H54 (cell line): ENCODE results near the gene GDF10.

Experiments used
- DNase-seq: peaks from one replicate; pipeline ENCODE4 v3.0.0; 2011; ENCODE audit warnings: low spot score, mixed read lengths; ENCODE audit not compliant: insufficient read length
- FAIRE-seq: peaks from 3 replicates; lab custom pipeline; 2011; peaks lifted over from hg19 to GRCh38; lab: Jason Lieb, UNC
- POLR2A ChIP-seq: IDR thresholded peaks from 2 replicates; pipeline ENCODE4 v1.6.1; 2011; ENCODE audit warnings: low read depth, mild to moderate bottlenecking, low read length

GDF10 gene

DNA sequence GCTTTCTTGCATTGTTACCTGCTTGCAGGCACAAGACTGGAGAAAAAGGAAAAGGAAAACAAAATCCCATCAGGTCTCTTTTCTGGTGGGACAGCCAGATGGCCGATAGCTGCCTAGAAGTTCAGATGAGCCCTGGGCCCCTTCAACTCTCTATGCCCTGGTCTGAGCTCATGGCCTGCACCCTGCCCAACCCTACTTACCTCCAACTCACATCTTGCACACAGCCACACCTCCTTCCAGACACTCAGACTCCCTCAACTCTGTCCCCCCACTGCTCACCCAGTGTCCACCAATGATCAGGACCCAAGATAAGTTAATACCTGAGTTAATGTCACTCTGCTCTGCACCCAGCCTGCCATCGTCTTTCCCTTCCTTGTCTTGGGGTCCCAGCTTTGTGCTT is 59.1 kb downstream of the GDF10 start:
- no peak for DNase-seq
- no peak for TF ChIP-seq POLR2A
- no peak for FAIRE-seq

DNA sequence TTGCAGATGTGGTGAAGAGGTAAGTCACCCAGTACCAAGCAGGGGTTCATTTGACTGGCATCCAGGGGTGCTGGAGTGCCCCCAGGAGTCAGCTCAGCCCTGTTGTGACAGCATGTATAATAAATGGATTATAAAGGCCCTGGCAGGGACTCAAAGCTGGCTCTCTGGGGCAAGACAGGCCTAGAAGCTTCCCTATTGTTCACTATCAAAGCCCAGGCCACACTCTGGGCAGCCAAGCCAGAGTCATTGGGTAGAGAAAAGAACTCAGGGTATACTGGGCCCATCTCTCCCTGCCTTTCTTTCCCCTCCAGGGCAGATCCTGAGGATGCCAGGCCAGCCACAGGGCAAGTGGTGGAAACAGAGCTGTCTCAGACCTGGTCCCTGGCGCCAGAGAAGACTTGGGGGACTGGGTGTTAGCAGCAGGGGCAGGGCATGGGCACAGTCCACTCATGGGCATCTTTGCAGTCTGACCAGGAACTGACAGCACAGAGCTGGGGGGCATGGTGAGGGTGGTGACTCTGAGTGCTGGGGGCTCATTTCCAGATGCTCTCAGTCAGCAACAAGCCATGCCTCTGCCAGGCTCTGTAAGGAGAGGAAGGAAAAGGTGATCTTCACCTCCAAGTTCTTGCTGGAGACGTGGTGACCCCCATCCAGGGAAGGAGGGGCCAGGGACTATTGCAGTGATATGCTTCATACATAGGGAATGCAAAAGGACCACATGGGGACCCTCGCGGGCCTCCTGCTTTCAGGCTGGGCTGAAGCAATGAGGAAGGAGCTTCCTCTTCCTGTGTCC is 59.8 kb downstream of the GDF10 start:
- no peak for FAIRE-seq
- no peak for TF ChIP-seq POLR2A

GRCh38 chr10:47360419-47361040 is 60.5 kb downstream of the GDF10 start:
- DNase-seq, result no peak
- TF ChIP-seq POLR2A, result no peak
- FAIRE-seq, result no peak

More for the DNA sequence above, 59.8 kb downstream of the GDF10 start:
- no peak for DNase-seq

DNA sequence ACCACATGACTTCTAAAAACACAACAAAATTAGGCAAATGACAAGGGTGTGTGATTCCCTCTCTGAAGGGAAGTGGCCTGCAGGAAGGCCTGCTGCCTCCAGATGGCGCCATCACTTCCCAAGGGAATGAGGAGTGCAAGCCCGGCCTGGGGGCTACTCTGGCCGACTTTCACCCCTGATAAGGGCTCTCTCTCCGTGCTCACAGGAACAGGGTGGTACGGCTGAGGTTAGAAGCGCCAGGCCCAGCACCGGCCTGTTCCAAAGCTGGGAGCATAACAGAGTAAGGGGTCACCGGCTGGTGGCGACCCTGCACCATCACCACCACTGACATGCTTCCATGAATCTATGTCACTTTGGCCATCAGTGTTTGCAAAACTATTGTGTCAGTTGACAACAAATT is 61.3 kb downstream of the GDF10 start:
- TF ChIP-seq POLR2A, result no peak
- no peak for FAIRE-seq
- peak; percentile 47 for DNase-seq

DNA sequence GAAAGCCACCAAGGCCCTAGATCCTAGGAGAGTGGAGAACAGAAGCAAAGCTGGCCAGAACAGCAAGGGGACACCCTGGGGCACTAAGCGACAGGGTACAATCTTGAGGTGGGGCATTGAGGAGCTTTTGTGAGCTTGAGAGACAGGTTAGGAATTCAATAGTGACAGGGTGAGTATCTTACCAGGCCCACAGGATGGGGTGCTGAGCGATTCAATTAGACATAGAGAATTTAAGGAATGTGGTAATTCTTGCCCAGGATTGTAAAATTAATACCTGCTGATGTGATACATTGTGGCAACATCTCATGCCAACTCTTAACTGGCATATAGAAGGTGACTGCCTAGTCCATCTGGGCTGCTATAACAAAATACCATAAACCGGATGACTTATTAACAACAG is 62.2 kb downstream of the GDF10 start:
- no peak for DNase-seq
- no peak for FAIRE-seq
- TF ChIP-seq POLR2A, result no peak
